IPS-NIHi7 (cell line): ENCODE measurements around the gene PLCXD1.
A peak's percentile ranks its signal among the peaks of the same experiment; 100 is the strongest.
"Not testable (repeated sequence)": the region's sequence is repeated elsewhere in the genome, so short reads cannot be mapped to it uniquely, and the experiment has no call there.

Experiments
- DNase-seq: peaks from one replicate; pipeline ENCODE4 v3.0.0; 2012; ENCODE audit warnings: mixed read lengths; ENCODE audit errors: extremely low spot score

Gene PLCXD1

GRCh38 chrX:281166-281999, at the start of gene PLCXD1:
PLCXD1 (plus strand) TSS chrX:281381; CDS start chrX:284188, 2,807 bp downstream.
- DNase-seq: peak; percentile 83

- DNase-seq: not testable (repeated sequence)
Observed at GRCh38 chrX:231637-232277, 49.4 kb upstream of the PLCXD1 start.

- DNase-seq: not testable (repeated sequence)
Observed at GRCh38 chrX:232278-232655, 48.9 kb upstream of the PLCXD1 start.

GRCh38 chrX:236201-236600, 45.0 kb upstream of the PLCXD1 start:
- not testable (repeated sequence) for DNase-seq

GRCh38 chrX:250965-251364, 30.2 kb upstream of the PLCXD1 start:
- no peak for DNase-seq

- not testable (repeated sequence) for DNase-seq
Observed at GRCh38 chrX:251396-252243, 29.6 kb upstream of the PLCXD1 start.

GRCh38 chrX:252244-252956, 28.8 kb upstream of the PLCXD1 start:
- no peak for DNase-seq

GRCh38 chrX:252957-253291, 28.3 kb upstream of the PLCXD1 start:
- DNase-seq: no peak

GRCh38 chrX:253451-254297, 27.5 kb upstream of the PLCXD1 start:
- DNase-seq: no peak

- DNase-seq: no peak
Observed at GRCh38 chrX:254630-255215, 26.5 kb upstream of the PLCXD1 start.

- DNase-seq: no peak
Observed at GRCh38 chrX:255923-256331, 25.3 kb upstream of the PLCXD1 start.

- not testable (repeated sequence) for DNase-seq
Observed at GRCh38 chrX:257054-257453, 24.1 kb upstream of the PLCXD1 start.

- DNase-seq: no peak
Observed at GRCh38 chrX:257681-258289, 23.4 kb upstream of the PLCXD1 start.

GRCh38 chrX:258291-259040, 22.7 kb upstream of the PLCXD1 start:
- DNase-seq: no peak

GRCh38 chrX:259692-260355, 21.4 kb upstream of the PLCXD1 start:
- peak; percentile 57 for DNase-seq

- DNase-seq: peak; percentile 24
Observed at GRCh38 chrX:261167-261918, 19.8 kb upstream of the PLCXD1 start.

- peak; percentile 8 for DNase-seq
Observed at GRCh38 chrX:261919-262352, 19.2 kb upstream of the PLCXD1 start.

- no peak for DNase-seq
Observed at GRCh38 chrX:262381-262909, 18.7 kb upstream of the PLCXD1 start.
